ENCODE data around the gene KLHL8. TPM values are rescaled to one million over a fixed set of nuclear protein-coding genes. Genes with fewer than 3 reads are reported as not detected.

Gene KLHL8
- total RNA-seq, 4 donors from 2014 or later: 9.4 to 18.7 (median 13.6) TPM

DNA sequence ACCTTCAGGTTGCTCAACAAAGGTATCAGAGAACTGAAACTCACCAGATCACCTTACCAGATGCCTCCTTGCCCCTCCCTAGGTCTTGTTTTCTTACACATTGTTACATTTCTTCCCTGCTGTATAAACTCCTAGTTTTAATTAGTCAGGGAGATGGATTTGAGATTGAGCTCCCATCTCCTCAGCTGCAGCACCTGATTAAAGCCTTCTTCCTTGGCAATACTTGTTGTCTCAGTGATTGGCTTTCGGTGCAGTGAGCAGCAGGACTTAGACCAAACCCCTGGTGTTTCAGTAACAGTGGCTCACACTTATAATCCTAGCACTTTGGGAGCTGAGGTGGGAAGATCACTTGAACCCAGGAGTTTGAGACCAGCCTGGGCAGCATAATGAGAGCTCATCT is 42.5 kb upstream of the KLHL8 start:
- H3K4me3 ChIP-seq: no peak overlapping the region
- H3K36me3 ChIP-seq: no peaks in the 10 kb centered on the region
- 95% methylated on average over 1 of the region's 1 CpG; no CpG with 5 or more reads in 1 of the 2 donors for WGBS, 2 donors (ENCODE audit: low coverage in 1 of 2)
- no peak for TF ChIP-seq POLR2A (IDR thresholded peaks at IDR 0.05)
- no peak for TF ChIP-seq POLR2AphosphoS5 (IDR thresholded peaks at IDR 0.05)
- TF ChIP-seq EP300 (IDR thresholded peaks at IDR 0.05; ENCODE audit: low read depth): no peak
- TF ChIP-seq, protein P1, sequence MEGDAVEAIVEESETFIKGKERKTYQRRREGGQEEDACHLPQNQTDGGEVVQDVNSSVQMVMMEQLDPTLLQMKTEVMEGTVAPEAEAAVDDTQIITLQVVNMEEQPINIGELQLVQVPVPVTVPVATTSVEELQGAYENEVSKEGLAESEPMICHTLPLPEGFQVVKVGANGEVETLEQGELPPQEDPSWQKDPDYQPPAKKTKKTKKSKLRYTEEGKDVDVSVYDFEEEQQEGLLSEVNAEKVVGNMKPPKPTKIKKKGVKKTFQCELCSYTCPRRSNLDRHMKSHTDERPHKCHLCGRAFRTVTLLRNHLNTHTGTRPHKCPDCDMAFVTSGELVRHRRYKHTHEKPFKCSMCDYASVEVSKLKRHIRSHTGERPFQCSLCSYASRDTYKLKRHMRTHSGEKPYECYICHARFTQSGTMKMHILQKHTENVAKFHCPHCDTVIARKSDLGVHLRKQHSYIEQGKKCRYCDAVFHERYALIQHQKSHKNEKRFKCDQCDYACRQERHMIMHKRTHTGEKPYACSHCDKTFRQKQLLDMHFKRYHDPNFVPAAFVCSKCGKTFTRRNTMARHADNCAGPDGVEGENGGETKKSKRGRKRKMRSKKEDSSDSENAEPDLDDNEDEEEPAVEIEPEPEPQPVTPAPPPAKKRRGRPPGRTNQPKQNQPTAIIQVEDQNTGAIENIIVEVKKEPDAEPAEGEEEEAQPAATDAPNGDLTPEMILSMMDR (IDR thresholded peaks at IDR 0.05): no peak
- intact Hi-C loops (cut with DNase I; ENCODE audit: low total_unique reads): no loop called here
- DNase-seq: no peak
- in situ Hi-C loops (cut with MboI; ENCODE audit: low pct_ligation_motif_present in 1 of 4, low pct_unique_long_range_greater_than_20kb in 1 of 4, low sequenced_read_pairs in 3 of 4): no loop called here
- no peaks in the 10 kb centered on the region for H3K27me3 ChIP-seq
- H3K9me3 ChIP-seq: peaks cover 3 to 6% of the 10 kb centered on the region in 2 donors
- no peak overlapping the region for H3K27ac ChIP-seq
- H3K4me1 ChIP-seq: no peaks in the 10 kb centered on the region

DNA sequence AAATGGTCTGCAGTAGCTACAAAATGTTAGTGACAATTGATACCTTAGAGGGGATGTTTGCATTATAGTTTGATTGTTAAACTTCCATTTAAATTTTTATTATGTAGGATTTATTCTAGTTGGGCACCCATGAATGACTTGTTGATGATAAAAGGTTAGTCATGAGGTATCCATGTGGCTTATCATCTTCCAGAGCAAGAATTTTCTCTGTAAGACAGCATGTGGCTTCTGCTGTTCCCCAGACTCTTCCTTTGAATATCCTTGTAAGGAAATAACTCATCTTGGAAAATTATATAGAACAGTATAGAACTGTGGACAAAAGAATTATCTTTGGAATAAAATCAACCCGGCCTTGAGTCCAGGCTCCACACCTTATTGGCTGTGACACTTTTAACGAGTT is 40.1 kb upstream of the KLHL8 start:
- no peak for DNase-seq
- WGBS, 2 donors (ENCODE audit: low coverage in 1 of 2): 83 to 91% methylated on average over 2 of the region's 2 CpGs
- Histone ChIP-seq H3K36me3 (no peaks in the 10 kb centered on the region), H3K27ac (no peak overlapping the region), H3K4me1 (no peaks in the 10 kb centered on the region), H3K4me3 (no peak overlapping the region), H3K9me3 (peaks cover 6 to 9% of the 10 kb centered on the region in 2 donors), H3K27me3 (no peaks in the 10 kb centered on the region)
- intact Hi-C loops (cut with DNase I; ENCODE audit: low total_unique reads): no loop called here
- in situ Hi-C loops (cut with MboI; ENCODE audit: low pct_ligation_motif_present in 1 of 4, low pct_unique_long_range_greater_than_20kb in 1 of 4, low sequenced_read_pairs in 3 of 4): no loop called here
- TF ChIP-seq POLR2AphosphoS5 (IDR thresholded peaks at IDR 0.05): no peak
- TF ChIP-seq POLR2A (IDR thresholded peaks at IDR 0.05): no peak
- TF ChIP-seq EP300 (IDR thresholded peaks at IDR 0.05; ENCODE audit: low read depth): no peak
- TF ChIP-seq, protein P1 (IDR thresholded peaks at IDR 0.05): no peak

DNA sequence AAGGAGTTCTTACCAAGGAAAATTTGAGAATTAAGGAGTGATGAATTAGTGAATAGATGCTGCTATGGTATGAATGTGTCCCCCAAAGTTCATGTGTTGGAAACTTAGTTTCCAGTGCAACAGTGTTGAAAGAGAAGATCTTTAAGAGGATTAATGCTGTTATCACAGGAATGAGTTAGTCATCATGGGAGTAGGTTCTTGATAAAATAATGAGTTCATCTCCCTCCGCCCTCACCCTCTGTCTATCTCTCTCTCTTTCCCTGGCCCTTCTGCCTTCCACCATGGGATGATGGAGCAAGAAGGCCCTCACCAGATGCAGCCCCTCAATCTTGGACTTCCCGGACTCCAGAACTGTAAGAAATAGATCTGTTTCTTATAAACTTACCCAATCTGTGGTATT is 38.3 kb upstream of the KLHL8 start:
- no peak overlapping the region for H3K27ac ChIP-seq
- in situ Hi-C loops (cut with MboI; ENCODE audit: low pct_ligation_motif_present in 1 of 4, low pct_unique_long_range_greater_than_20kb in 1 of 4, low sequenced_read_pairs in 3 of 4): no loop called here
- WGBS, 2 donors (ENCODE audit: low coverage in 1 of 2): 91 to 100% methylated on average over 2 of the region's 2 CpGs
- no peak for DNase-seq
- H3K4me3 ChIP-seq: no peak overlapping the region
- TF ChIP-seq EP300 (IDR thresholded peaks at IDR 0.05; ENCODE audit: low read depth) (no peak), POLR2A (IDR thresholded peaks at IDR 0.05) (no peak), POLR2AphosphoS5 (IDR thresholded peaks at IDR 0.05) (no peak)
- TF ChIP-seq, protein P1 (IDR thresholded peaks at IDR 0.05): no peak
- no peaks in the 10 kb centered on the region for H3K36me3 ChIP-seq
- H3K9me3 ChIP-seq: peaks cover 6 to 9% of the 10 kb centered on the region in 2 donors
- no peaks in the 10 kb centered on the region for H3K4me1 ChIP-seq
- H3K27me3 ChIP-seq: no peaks in the 10 kb centered on the region
- intact Hi-C loops (cut with DNase I; ENCODE audit: low total_unique reads): no loop called here

DNA sequence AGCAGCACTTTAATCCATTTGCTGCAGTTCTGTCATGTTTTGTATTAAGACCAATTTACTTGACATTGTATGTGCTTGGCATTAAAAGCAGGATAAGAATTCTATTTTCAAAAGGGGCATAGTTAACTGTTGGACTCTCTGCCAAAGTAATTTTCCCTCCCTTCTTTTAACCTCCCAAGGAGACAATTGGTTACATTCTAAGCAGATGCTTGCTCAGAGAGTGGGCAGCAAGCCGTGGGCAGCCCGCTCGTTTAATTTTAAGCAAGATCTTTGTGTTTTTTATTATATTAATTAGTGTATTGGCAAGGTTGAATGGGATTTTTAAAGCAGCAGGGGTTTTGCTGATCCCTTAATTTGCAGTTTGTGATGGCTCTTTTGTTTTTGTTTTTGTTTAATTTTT is 37.1 kb upstream of the KLHL8 start:
- WGBS, 2 donors (ENCODE audit: low coverage in 1 of 2): 67 to 72% methylated on average over 3 of the region's 3 CpGs
- H3K9me3 ChIP-seq: peaks cover 0 to 6% of the 10 kb centered on the region in 2 donors
- no peak for DNase-seq
- no peaks in the 10 kb centered on the region for H3K36me3 ChIP-seq
- intact Hi-C loops (cut with DNase I; ENCODE audit: low total_unique reads) (no loop called here), in situ Hi-C loops (cut with MboI; ENCODE audit: low pct_ligation_motif_present in 1 of 4, low pct_unique_long_range_greater_than_20kb in 1 of 4, low sequenced_read_pairs in 3 of 4) (no loop called here)
- TF ChIP-seq EP300 (IDR thresholded peaks at IDR 0.05; ENCODE audit: low read depth) (no peak), POLR2AphosphoS5 (IDR thresholded peaks at IDR 0.05) (no peak), POLR2A (IDR thresholded peaks at IDR 0.05) (no peak)
- TF ChIP-seq, protein P1 (IDR thresholded peaks at IDR 0.05): no peak
- no peak overlapping the region for H3K4me3 ChIP-seq
- no peak overlapping the region for H3K27ac ChIP-seq
- no peaks in the 10 kb centered on the region for H3K27me3 ChIP-seq
- no peaks in the 10 kb centered on the region for H3K4me1 ChIP-seq

Data from transverse colon (tissue), 4 donors.